Colonic mucosa (tissue), 4 donors: Measurements from ENCODE around the gene RFX3. TPM values are rescaled to one million over a fixed set of nuclear protein-coding genes. Genes with fewer than 3 reads are reported as not detected.
A peak's percentile ranks its signal among the peaks of the same experiment; 100 is the strongest.

Source experiments
- DNase-seq: peaks from one replicate; pipeline ENCODE4 v3.0.0-alpha.2; 2020
- H3K27ac ChIP-seq: fragments of 200-600 bp; one replicate; pipeline ENCODE4 v1.8.0; 2021
- H3K27me3 ChIP-seq: fragments of 200-600 bp; one replicate; pipeline ENCODE4 v1.8.0; 2021
- H3K36me3 ChIP-seq: fragments of 200-600 bp; one replicate; pipeline ENCODE4 v1.8.0; 2021
- H3K4me1 ChIP-seq: fragments of 200-600 bp; one replicate; pipeline ENCODE4 v1.8.0; 2021; ENCODE audit warnings: mild to moderate bottlenecking
- H3K4me3 ChIP-seq: fragments of 200-600 bp; one replicate; pipeline ENCODE4 v1.8.0; 2021
- H3K9ac ChIP-seq, 2 donors: one replicate each; pipeline ENCODE4 v1.7.0; 2013; ENCODE audit warnings: control low read depth in 2 of 2, low read depth in 2 of 2, low read length in 2 of 2
- H3K9me3 ChIP-seq: fragments of 200-600 bp; one replicate; pipeline ENCODE4 v1.8.0; 2021
- intact Hi-C: fragments of 100-400 bp; cut with DNase I; formaldehyde crosslinking; loops from one replicate; pipeline ENCODE4 v1.14.1; 2022
- total RNA-seq, 2 donors: library from RNA; stranded (reverse); fragmentation: NEBNext Ultra II Directional in 1 of 2; extraction: Animal tissue kit (Norgen Biotek cat#: 25700) in 1 of 2; gene quantifications; one replicate each; pipeline ENCODE4 v1.2.1, GENCODE V29; 2021
- TF ChIP-seq, protein P1 (sequence below): fragments of 200-600 bp; IDR thresholded peaks from one replicate; pipeline ENCODE4 v1.8.0; 2022; ENCODE audit warnings: antibody characterized with exemption, mild to moderate bottlenecking
- donor health status: healthy.
- donor health status: DM: no; HTN: no; CAD: no.
- donor health status: DM: no; HTN: no; CAD: no.

The RFX3 gene
- total RNA-seq, 2 donors from 2014 or later = 9.8 to 12.1 TPM

GRCh38 chr9:3468421-3469205 is 57.2 kb downstream of the RFX3 start:
- intact Hi-C loops = loop anchor here (10.0 kb wide), 1 partner anchor 176 kb away; no protein-coding TSS in a partner anchor
- H3K36me3 ChIP-seq = no peaks in the 10 kb centered on the region
- H3K9ac ChIP-seq = no peak overlapping the region
- TF ChIP-seq, protein P1, sequence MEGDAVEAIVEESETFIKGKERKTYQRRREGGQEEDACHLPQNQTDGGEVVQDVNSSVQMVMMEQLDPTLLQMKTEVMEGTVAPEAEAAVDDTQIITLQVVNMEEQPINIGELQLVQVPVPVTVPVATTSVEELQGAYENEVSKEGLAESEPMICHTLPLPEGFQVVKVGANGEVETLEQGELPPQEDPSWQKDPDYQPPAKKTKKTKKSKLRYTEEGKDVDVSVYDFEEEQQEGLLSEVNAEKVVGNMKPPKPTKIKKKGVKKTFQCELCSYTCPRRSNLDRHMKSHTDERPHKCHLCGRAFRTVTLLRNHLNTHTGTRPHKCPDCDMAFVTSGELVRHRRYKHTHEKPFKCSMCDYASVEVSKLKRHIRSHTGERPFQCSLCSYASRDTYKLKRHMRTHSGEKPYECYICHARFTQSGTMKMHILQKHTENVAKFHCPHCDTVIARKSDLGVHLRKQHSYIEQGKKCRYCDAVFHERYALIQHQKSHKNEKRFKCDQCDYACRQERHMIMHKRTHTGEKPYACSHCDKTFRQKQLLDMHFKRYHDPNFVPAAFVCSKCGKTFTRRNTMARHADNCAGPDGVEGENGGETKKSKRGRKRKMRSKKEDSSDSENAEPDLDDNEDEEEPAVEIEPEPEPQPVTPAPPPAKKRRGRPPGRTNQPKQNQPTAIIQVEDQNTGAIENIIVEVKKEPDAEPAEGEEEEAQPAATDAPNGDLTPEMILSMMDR = no peak
- DNase-seq = no peak
- H3K27ac ChIP-seq = no peak overlapping the region
- no peaks in the 10 kb centered on the region for H3K9me3 ChIP-seq
- no peak overlapping the region for H3K4me3 ChIP-seq
- H3K4me1 ChIP-seq = no peaks in the 10 kb centered on the region
- no peaks in the 10 kb centered on the region for H3K27me3 ChIP-seq

DNA sequence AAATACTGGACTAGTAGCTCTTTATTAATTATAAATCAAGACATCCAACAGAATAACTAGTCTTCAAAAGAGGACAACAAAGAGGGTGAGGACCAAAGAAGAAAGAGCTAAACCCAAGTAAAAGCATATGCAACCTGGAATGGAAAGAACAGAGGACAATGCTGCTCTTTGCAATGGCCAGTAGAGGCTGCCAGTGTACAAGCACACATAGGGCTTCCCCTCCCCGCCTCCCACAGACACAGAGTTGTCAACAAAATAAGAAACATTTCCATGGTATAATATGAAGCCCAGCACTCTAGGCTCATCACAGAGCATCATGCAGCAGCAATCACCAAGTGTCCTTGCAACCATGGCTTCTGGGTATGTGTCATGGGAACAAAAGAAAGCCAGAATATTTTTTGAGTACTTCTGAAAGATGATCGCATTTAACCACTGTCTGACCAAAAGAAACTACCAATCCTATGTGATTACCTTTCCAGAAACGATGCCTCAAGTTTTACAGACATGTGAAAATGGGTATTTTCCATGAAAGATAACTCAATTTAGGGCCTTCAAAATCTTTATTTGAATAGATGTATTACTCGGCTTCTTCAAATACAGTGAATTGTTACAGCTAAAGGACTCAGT is 58.1 kb downstream of the RFX3 start:
- no peaks in the 10 kb centered on the region for H3K9me3 ChIP-seq
- intact Hi-C loops = loop anchor here (10.0 kb wide), 1 partner anchor 177 kb away; no protein-coding TSS in a partner anchor
- DNase-seq = peak; percentile 45

DNA sequence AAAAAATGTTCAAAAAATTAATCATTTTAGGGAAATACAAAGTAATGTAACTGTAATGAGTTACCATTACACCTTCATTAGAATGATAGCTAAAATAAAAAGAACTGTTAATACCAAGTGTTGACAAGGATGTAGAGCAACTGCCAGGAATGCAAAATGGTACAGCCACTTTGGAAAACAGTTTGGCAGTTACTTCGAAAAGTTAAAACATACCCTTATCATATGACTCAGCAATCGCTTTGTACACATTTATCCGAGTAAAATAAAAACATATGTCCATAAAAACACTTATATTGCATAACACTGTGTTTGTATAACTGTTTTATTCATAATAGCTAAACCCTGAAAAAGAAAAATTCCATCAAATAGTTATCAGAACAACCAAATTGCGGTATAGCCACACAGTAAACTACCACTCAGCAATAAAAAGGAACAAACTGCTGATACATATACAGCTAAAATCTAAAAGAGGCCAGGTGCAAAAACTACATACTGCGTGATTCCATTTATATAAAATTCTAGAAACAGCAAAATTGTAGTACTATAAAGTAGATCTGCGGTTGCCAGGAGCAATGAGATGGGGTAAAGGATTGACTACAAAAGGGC is 61.7 kb downstream of the RFX3 start:
- DNase-seq = no peak
- no peaks in the 10 kb centered on the region for H3K27me3 ChIP-seq
- no peaks in the 10 kb centered on the region for H3K9me3 ChIP-seq
- H3K4me3 ChIP-seq = no peak overlapping the region
- no peak overlapping the region for H3K27ac ChIP-seq
- intact Hi-C loops = loop anchor here (10.0 kb wide), 1 partner anchor 181 kb away; no protein-coding TSS in a partner anchor
- H3K36me3 ChIP-seq = no peaks in the 10 kb centered on the region
- H3K9ac ChIP-seq = no peak overlapping the region
- TF ChIP-seq, protein P1 = no peak
- no peaks in the 10 kb centered on the region for H3K4me1 ChIP-seq

More for the DNA sequence above, 58.1 kb downstream of the RFX3 start:
- Histone ChIP-seq H3K9ac (no peak overlapping the region), H3K4me3 (no peak overlapping the region), H3K27me3 (no peaks in the 10 kb centered on the region), H3K36me3 (no peaks in the 10 kb centered on the region), H3K27ac (no peak overlapping the region), H3K4me1 (no peaks in the 10 kb centered on the region)
- TF ChIP-seq, protein P1 = peak; percentile 74

DNA sequence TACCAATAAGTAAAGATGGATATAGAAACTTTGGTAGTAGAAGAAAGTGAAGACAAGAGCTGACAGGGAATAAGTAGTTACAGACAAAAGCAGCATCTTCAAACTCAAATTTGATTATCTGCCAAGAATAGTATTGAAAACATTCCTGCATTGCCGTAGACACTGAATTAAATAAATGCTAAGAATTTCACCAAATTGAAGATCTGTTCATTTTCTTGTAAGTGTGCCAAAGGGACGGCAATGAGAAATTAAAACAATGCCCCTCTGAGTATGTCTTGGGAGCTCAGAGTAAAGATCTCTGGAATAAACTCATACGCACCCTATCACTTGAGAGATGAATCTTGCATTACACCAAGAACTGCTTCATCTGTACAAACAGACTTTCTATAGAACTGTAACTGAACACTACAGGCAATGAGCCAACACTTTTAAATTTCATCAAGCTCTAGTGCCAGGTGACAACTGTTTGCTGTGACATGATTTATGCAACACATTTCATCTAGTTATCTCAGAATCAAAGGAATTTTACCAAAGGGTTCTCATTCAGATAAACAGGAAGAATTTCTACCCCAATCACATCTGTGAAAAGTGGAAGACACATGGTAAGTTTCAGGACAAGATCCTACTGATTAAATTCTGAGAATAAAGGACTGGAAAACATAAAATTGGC is 66.9 kb downstream of the RFX3 start:
- H3K27ac ChIP-seq = no peak overlapping the region
- no peak overlapping the region for H3K4me3 ChIP-seq
- H3K9ac ChIP-seq = no peak overlapping the region
- intact Hi-C loops = no loop called here
- no peaks in the 10 kb centered on the region for H3K36me3 ChIP-seq
- TF ChIP-seq, protein P1 = no peak
- no peak for DNase-seq
- H3K27me3 ChIP-seq = no peaks in the 10 kb centered on the region
- H3K9me3 ChIP-seq = no peaks in the 10 kb centered on the region
- H3K4me1 ChIP-seq = no peaks in the 10 kb centered on the region

GRCh38 chr9:3457175-3457574 is 68.6 kb downstream of the RFX3 start:
- Histone ChIP-seq H3K4me3 (no peak overlapping the region), H3K27me3 (no peaks in the 10 kb centered on the region), H3K36me3 (no peaks in the 10 kb centered on the region), H3K27ac (no peak overlapping the region), H3K9ac (no peak overlapping the region), H3K4me1 (no peaks in the 10 kb centered on the region), H3K9me3 (no peaks in the 10 kb centered on the region)
- TF ChIP-seq, protein P1 = no peak
- intact Hi-C loops = no loop called here
- DNase-seq = no peak
